HG02885 (cell line): ENCODE data around the gene POLG.

ENCODE experiments used
- ATAC-seq: cut with Tn5 transposase; IDR thresholded peaks from one replicate; pipeline ENCODE4 v1.9.1; 2021; ENCODE audit warnings: mild to moderate bottlenecking; ENCODE audit not compliant: unreplicated experiment, poor library complexity

The POLG gene

GRCh38 chr15:89370978-89371227 is 36.3 kb upstream of the POLG start:
- ATAC-seq, result no peak

GRCh38 chr15:89370120-89370977 is 35.7 kb upstream of the POLG start:
- no peak for ATAC-seq

GRCh38 chr15:89369341-89369947 is 34.8 kb upstream of the POLG start:
- ATAC-seq, result no peak

GRCh38 chr15:89368566-89369223 is 34.1 kb upstream of the POLG start:
- ATAC-seq, result no peak

- ATAC-seq, result no peak
Observed at GRCh38 chr15:89367485-89368451, 33.1 kb upstream of the POLG start.

GRCh38 chr15:89366656-89367393 is 32.2 kb upstream of the POLG start:
- ATAC-seq, result no peak

- ATAC-seq, result no peak
Observed at GRCh38 chr15:89365462-89366065, 30.9 kb upstream of the POLG start.

GRCh38 chr15:89364741-89365450 is 30.3 kb upstream of the POLG start:
- no peak for ATAC-seq

- no peak for ATAC-seq
Observed at GRCh38 chr15:89364341-89364740, 29.7 kb upstream of the POLG start.

GRCh38 chr15:89363770-89364169 is 29.1 kb upstream of the POLG start:
- no peak for ATAC-seq

- no peak for ATAC-seq
Observed at GRCh38 chr15:89363133-89363532, 28.5 kb upstream of the POLG start.

- ATAC-seq, result no peak
Observed at GRCh38 chr15:89362203-89363101, 27.8 kb upstream of the POLG start.

- ATAC-seq, result no peak
Observed at GRCh38 chr15:89361451-89362202, 27.0 kb upstream of the POLG start.

- ATAC-seq, result no peak
Observed at GRCh38 chr15:89360294-89360971, 25.8 kb upstream of the POLG start.

GRCh38 chr15:89359471-89360293 is 25.1 kb upstream of the POLG start:
- no peak for ATAC-seq
